IMR-90 (cell line): Measurements from ENCODE around the gene LOC101059915.
A peak's percentile ranks its signal among the peaks of the same experiment; 100 is the strongest.

Experiments used
- ATAC-seq: fragments of 200-7000 bp; cut with Tn5 transposase; 2 replicates; pipeline ENCODE4 v1.9.1; 2020; ENCODE audit warnings: low read depth, mild to moderate bottlenecking, moderate library complexity
- BruUV-seq: library from RNA; stranded (reverse); fragments of 400-500 nt; replicated peaks from 2 replicates; lab custom pipeline; 2021; lab: Mats Ljungman, UMichigan
- CTCF ChIA-PET: fragments of 300-600 bp; formaldehyde crosslinking; extraction: SDS; loops from one replicate; lab custom pipeline; 2021; ENCODE audit warnings: antibody characterized with exemption; lab: Yijun Ruan, JAX
- POLR2A ChIA-PET: fragments of 300-600 bp; sonication (Branson Sonifier 250); formaldehyde crosslinking; loops from one replicate; lab custom pipeline; 2022; ENCODE audit warnings: antibody characterized with exemption; ENCODE audit not compliant: unreplicated experiment; lab: Charles Lee
- DNase-seq: peaks from one replicate; pipeline ENCODE4 v3.0.0; 2013
- H2AFZ ChIP-seq: replicated peaks from 2 replicates; pipeline ENCODE3; 2013; ENCODE audit warnings: low read length, mild to moderate bottlenecking; ENCODE audit not compliant: poor library complexity
- H2AK5ac ChIP-seq: 2 replicates; pipeline ENCODE4 v1.6.1; 2013; ENCODE audit warnings: low read depth, low read length, inconsistent platforms
- H2AK9ac ChIP-seq: replicated peaks from 2 replicates; pipeline ENCODE3; 2013; ENCODE audit warnings: mild to moderate bottlenecking, low read depth, low read length, moderate library complexity; ENCODE audit not compliant: poor library complexity
- H2BK120ac ChIP-seq: 2 replicates; pipeline ENCODE4 v1.6.1; 2013; ENCODE audit warnings: low read depth, low read length, inconsistent platforms
- H2BK15ac ChIP-seq: 3 replicates; pipeline ENCODE4 v1.6.1; 2013; ENCODE audit warnings: low read depth, low read length, inconsistent platforms
- H2BK20ac ChIP-seq: 2 replicates; pipeline ENCODE4 v1.6.1; 2013; ENCODE audit warnings: low read depth, mild to moderate bottlenecking, inconsistent platforms, low read length, moderate library complexity
- H2BK5ac ChIP-seq: 2 replicates; pipeline ENCODE4 v1.6.1; 2013; ENCODE audit warnings: mild to moderate bottlenecking, low read depth, low read length, inconsistent platforms; ENCODE audit not compliant: poor library complexity, severe bottlenecking
- H3K14ac ChIP-seq: replicated peaks from 2 replicates; pipeline ENCODE4 v1.6.1; 2013; ENCODE audit warnings: low read depth, low read length, inconsistent platforms
- H3K18ac ChIP-seq: 2 replicates; pipeline ENCODE4 v1.6.1; 2013; ENCODE audit warnings: low read depth, low read length, control low read depth
- H3K23ac ChIP-seq: 2 replicates; pipeline ENCODE4 v1.6.1; 2013; ENCODE audit warnings: low read depth, low read length, inconsistent platforms
- H3K27ac ChIP-seq: 2 replicates; pipeline ENCODE4 v1.5.1; 2013; ENCODE audit warnings: mild to moderate bottlenecking, control low read depth, low read length; ENCODE audit not compliant: insufficient read depth
- H3K27me3 ChIP-seq: 2 replicates; pipeline ENCODE4 v1.6.1; 2013; ENCODE audit warnings: low read length; ENCODE audit not compliant: control insufficient read depth, insufficient read depth
- H3K36me3 ChIP-seq: 2 replicates; pipeline ENCODE4 v1.6.1; 2013; ENCODE audit warnings: low read length, mixed read lengths; ENCODE audit not compliant: control insufficient read depth, insufficient read depth
- H3K4ac ChIP-seq: 2 replicates; pipeline ENCODE4 v1.6.1; 2013; ENCODE audit warnings: low read depth, low read length, inconsistent platforms
- H3K4me1 ChIP-seq: 2 replicates; pipeline ENCODE4 v1.6.1; 2013; ENCODE audit warnings: low read length, mixed read lengths; ENCODE audit not compliant: control insufficient read depth, insufficient read depth
- H3K4me2 ChIP-seq: 2 replicates; pipeline ENCODE4 v1.6.1; 2013; ENCODE audit warnings: low read depth, mild to moderate bottlenecking, control low read depth, low read length, moderate library complexity
- H3K4me3 ChIP-seq: 2 replicates; pipeline ENCODE4 v1.5.1; 2013; ENCODE audit warnings: low read depth, mild to moderate bottlenecking, control low read depth, low read length, moderate library complexity; ENCODE audit not compliant: insufficient read depth
- H3K56ac ChIP-seq: 2 replicates; pipeline ENCODE4 v1.6.1; 2013; ENCODE audit warnings: low read length, inconsistent platforms; ENCODE audit not compliant: insufficient read depth; ENCODE audit errors: extremely low read depth
- H3K79me1 ChIP-seq, 2 experiments: 2 replicates each; pipeline ENCODE4 v1.6.1; 2013; ENCODE audit warnings: low read length in 2 of 2, inconsistent platforms in 1 of 2, low read depth in 1 of 2
- H3K9ac ChIP-seq: 2 replicates; pipeline ENCODE4 v1.6.1; 2013; ENCODE audit warnings: low read depth, low read length, control low read depth
- H3K9me1 ChIP-seq: 2 replicates; pipeline ENCODE4 v1.6.1; 2013; ENCODE audit warnings: low read length, inconsistent platforms; ENCODE audit not compliant: insufficient read depth
- H3K9me3 ChIP-seq: 2 replicates; pipeline ENCODE4 v1.6.1; 2013; ENCODE audit warnings: low read length; ENCODE audit not compliant: control insufficient read depth, insufficient read depth
- H4K20me1 ChIP-seq: 2 replicates; pipeline ENCODE4 v1.6.1; 2013; ENCODE audit warnings: low read length, inconsistent platforms; ENCODE audit not compliant: insufficient read depth
- H4K5ac ChIP-seq: 2 replicates; pipeline ENCODE4 v1.6.1; 2013; ENCODE audit warnings: mild to moderate bottlenecking, low read depth, low read length, control low read depth
- H4K8ac ChIP-seq, 2 experiments: 2 replicates each; pipeline ENCODE4 v1.6.1; 2013; ENCODE audit warnings: low read depth in 2 of 2, low read length in 2 of 2, control low read depth in 1 of 2, inconsistent platforms in 1 of 2
- H4K91ac ChIP-seq: 2 replicates; pipeline ENCODE4 v1.6.1; 2013; ENCODE audit warnings: low read depth, low read length, inconsistent platforms; ENCODE audit not compliant: insufficient read depth
- CEBPB ChIP-seq: IDR thresholded peaks from 2 replicates; pipeline ENCODE4 v1.6.1; 2012; ENCODE audit warnings: low read depth, low read length, improper control_type of control experiment
- CHD1 ChIP-seq: IDR thresholded peaks from 2 replicates; pipeline ENCODE4 v1.6.1; 2012; ENCODE audit warnings: low read depth, low read length, improper control_type of control experiment
- CTCF ChIP-seq: conservative IDR thresholded peaks from 2 replicates; pipeline ENCODE4 v1.5.1; 2012; ENCODE audit warnings: mild to moderate bottlenecking, low read depth, low read length, improper control_type of control experiment
- SMC3 ChIP-seq: fragments of 150-350 bp; IDR thresholded peaks from 2 replicates; pipeline ENCODE4 v1.6.1; 2016; ENCODE audit warnings: low read depth, mild to moderate bottlenecking, antibody characterized with exemption, low read length, moderate library complexity
- WGBS, 2 experiments: methylation state at CpG; one replicate each; pipeline versions ENCODE4 v1.1.5 to v1.1.7; 2013; ENCODE audit warnings: missing lambda C conversion rate in 2 of 2; ENCODE audit not compliant: insufficient read length in 1 of 2; ENCODE audit errors: extremely low coverage in 2 of 2; 5-methylcytosine and 5-hydroxymethylcytosine counted together
- dilution Hi-C: fragments of 300-500 bp; cut with HindIII; formaldehyde crosslinking; loops from one replicate; pipeline ENCODE4 v1.14.3; 2018; ENCODE audit warnings: low sequenced_read_pairs; ENCODE audit not compliant: unreplicated experiment
- in situ Hi-C: fragments of 300-500 bp; cut with MboI; formaldehyde crosslinking; loops from 3 replicates; pipeline ENCODE4 v1.14.3; 2019; ENCODE audit warnings: low sequenced_read_pairs, inconsistent platforms, mixed read lengths
- intact Hi-C: fragments of 100-400 bp; cut with micrococcal nuclease; formaldehyde crosslinking; loops from 2 replicates; pipeline ENCODE4 v1.10.0; 2022

LOC101059915 gene

GRCh38 chrX:71623714-71624113 is 43.6 kb upstream of the LOC101059915 start:
- CTCF ChIA-PET: no interaction called here
- no peaks in the 10 kb centered on the region for H3K9me1 ChIP-seq
- in situ Hi-C loops: no loop called here
- no TSS peak for BruUV-seq
- no peaks in the 10 kb centered on the region for H3K79me1 ChIP-seq
- ATAC-seq: no peak
- no peak overlapping the region for H2BK120ac ChIP-seq
- H3K56ac ChIP-seq: no peak overlapping the region
- no CpG with 5 or more reads among the region's 3 CpGs for WGBS, 2 experiments
- dilution Hi-C loops: no loop called here
- H3K4ac ChIP-seq: no peak overlapping the region
- TF ChIP-seq CTCF (no peak), CHD1 (no peak), SMC3 (no peak), CEBPB (no peak)
- H2BK15ac ChIP-seq: no peak overlapping the region
- H3K27me3 ChIP-seq: peaks cover 3% of the 10 kb centered on the region
- no peak overlapping the region for H3K27ac ChIP-seq
- H3K9ac ChIP-seq: no peak overlapping the region
- no peak overlapping the region for H2BK5ac ChIP-seq
- intact Hi-C loops: no loop called here
- H3K9me3 ChIP-seq: no peaks in the 10 kb centered on the region; the same call in 1 of the 2 replicates
- no peak overlapping the region for H3K23ac ChIP-seq
- no peaks in the 10 kb centered on the region for H3K36me3 ChIP-seq
- no peak for DNase-seq
- H3K14ac ChIP-seq: no peak overlapping the region
- H3K4me3 ChIP-seq: no peak overlapping the region
- no peaks in the 10 kb centered on the region for H4K20me1 ChIP-seq
- no peak overlapping the region for H4K5ac ChIP-seq
- H2BK20ac ChIP-seq: no peak overlapping the region
- peak overlapping the region; percentile 1 for H2AFZ ChIP-seq
- H4K8ac ChIP-seq: no peak overlapping the region
- H3K4me1 ChIP-seq: no peaks in the 10 kb centered on the region; the same call in 1 of the 2 replicates
- no peak overlapping the region for H4K91ac ChIP-seq
- no peak overlapping the region for H2AK9ac ChIP-seq
- no peak overlapping the region for H3K18ac ChIP-seq
- no peak overlapping the region for H3K4me2 ChIP-seq
- POLR2A ChIA-PET: no interaction called here
- no peak overlapping the region for H2AK5ac ChIP-seq
